ENCODE measurements around the gene SLC7A14.

DNA sequence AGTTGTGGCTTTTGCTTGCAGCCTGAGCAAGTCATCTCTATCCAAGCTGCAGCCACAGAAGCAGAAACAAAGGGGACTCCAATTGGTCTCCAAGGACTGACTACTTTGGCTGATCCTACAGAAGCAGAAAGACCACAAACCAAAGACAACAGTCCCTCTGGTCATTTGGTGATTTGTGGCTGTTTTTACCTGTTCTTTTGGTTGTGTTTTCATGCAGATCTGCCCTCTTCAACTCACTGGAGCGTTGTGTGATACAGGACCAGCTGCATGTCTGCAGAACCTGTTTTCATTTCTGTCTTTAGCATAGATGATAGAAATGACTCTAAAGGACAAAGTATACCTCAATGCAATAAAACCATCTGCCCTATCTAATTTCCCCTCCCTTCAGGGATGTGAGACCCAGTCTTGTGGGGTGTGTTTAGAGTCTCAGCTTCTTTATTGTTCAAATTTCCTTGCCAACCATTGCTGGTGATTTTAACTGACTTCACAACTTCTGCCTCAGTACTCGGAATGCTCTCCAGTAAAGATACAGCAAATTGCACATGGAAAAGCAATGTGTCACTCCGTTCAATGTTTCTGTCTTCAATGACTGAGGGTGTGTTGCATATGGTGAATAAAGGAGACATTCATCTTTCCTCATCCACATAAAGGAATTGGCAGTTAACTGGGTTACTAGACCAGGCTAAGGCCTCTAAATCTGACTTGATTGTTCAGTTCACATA lies 48.9 kb upstream of the SLC7A14 start:
- TF ChIP-seq, protein P1, sequence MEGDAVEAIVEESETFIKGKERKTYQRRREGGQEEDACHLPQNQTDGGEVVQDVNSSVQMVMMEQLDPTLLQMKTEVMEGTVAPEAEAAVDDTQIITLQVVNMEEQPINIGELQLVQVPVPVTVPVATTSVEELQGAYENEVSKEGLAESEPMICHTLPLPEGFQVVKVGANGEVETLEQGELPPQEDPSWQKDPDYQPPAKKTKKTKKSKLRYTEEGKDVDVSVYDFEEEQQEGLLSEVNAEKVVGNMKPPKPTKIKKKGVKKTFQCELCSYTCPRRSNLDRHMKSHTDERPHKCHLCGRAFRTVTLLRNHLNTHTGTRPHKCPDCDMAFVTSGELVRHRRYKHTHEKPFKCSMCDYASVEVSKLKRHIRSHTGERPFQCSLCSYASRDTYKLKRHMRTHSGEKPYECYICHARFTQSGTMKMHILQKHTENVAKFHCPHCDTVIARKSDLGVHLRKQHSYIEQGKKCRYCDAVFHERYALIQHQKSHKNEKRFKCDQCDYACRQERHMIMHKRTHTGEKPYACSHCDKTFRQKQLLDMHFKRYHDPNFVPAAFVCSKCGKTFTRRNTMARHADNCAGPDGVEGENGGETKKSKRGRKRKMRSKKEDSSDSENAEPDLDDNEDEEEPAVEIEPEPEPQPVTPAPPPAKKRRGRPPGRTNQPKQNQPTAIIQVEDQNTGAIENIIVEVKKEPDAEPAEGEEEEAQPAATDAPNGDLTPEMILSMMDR (IDR thresholded peaks at IDR 0.05; ENCODE audit: low read length) = no peak
- TF ChIP-seq EZH2 (optimal IDR thresholded peaks at IDR 0.05; ENCODE audit: low read depth, low read length) (no peak), EZH2phosphoT487 (IDR thresholded peaks at IDR 0.05; ENCODE audit: low read length) (no peak)
